HEK293 (cell line): ENCODE measurements around the gene SLC66A2.

ENCODE experiments used
- CTCF ChIP-seq: fragments of 450-650 bp; formaldehyde crosslinking; IDR thresholded peaks from 2 replicates; pipeline ENCODE4 v1.5.1; 2016; ENCODE audit warnings: missing biosample characterization, missing genetic modification characterization
- KLF1 ChIP-seq: fragments of 450-650 bp; formaldehyde crosslinking; IDR thresholded peaks from 2 replicates; pipeline ENCODE4 v1.5.1; 2016; ENCODE audit warnings: missing biosample characterization, missing genetic modification characterization
- REST ChIP-seq: fragments of 450-650 bp; formaldehyde crosslinking; IDR thresholded peaks from 2 replicates; pipeline ENCODE4 v1.5.1; 2016; ENCODE audit warnings: missing biosample characterization, missing genetic modification characterization
- SCRT2 ChIP-seq: fragments of 450-650 bp; formaldehyde crosslinking; IDR thresholded peaks from 2 replicates; pipeline ENCODE4 v1.5.1; 2016; ENCODE audit warnings: missing biosample characterization, missing genetic modification characterization
- YY1 ChIP-seq: fragments of 450-650 bp; formaldehyde crosslinking; IDR thresholded peaks from 2 replicates; pipeline ENCODE4 v1.5.1; 2018; ENCODE audit warnings: missing biosample characterization, missing genetic modification characterization
- ZNF26 ChIP-seq: fragments of 450-650 bp; formaldehyde crosslinking; IDR thresholded peaks from 2 replicates; pipeline ENCODE4 v1.5.1; 2016; ENCODE audit warnings: missing biosample characterization, missing genetic modification characterization
- ZNF596 ChIP-seq: fragments of 450-650 bp; IDR thresholded peaks from 2 replicates; pipeline ENCODE4 v1.5.0; 2018; ENCODE audit warnings: missing biosample characterization, mild to moderate bottlenecking, missing genetic modification characterization, moderate library complexity

DNA sequence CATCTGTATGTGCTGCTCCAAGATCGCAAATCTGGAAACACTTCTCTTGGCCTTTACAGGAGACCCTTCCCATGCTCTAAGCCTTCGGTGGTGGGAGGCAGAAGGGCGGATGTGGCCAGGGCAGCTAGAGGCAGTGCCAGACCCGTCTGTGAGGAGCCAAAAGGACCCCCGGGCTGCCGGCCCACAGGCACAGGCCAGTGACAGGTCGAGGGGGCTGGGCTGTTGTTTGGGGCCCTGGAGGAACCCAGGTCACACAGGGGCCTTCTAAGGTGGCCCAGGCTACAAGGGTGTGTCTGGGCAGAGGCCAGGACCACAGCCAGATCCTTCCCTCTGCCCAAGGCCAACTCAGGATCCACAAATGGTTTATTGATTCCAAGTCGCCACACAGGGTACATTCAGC lies 49.4 kb downstream of the SLC66A2 start:
- TF ChIP-seq CTCF (tag by site-specific recombination), result no peak
- no peak for TF ChIP-seq REST
- no peak for TF ChIP-seq KLF1 (tag by site-specific recombination)
- TF ChIP-seq ZNF596 (tag by site-specific recombination), result no peak
- no peak for TF ChIP-seq SCRT2 (tag by site-specific recombination)
- no peak for TF ChIP-seq YY1 (tag by site-specific recombination)
- no peak for TF ChIP-seq ZNF26 (tag by site-specific recombination)
